NT2/D1 (cell line): ENCODE results near the gene KCNG4.

Experiments
- SUZ12 ChIP-seq: IDR thresholded peaks from 2 replicates; pipeline ENCODE4 v1.6.1; 2011; ENCODE audit not compliant: insufficient read length, insufficient read depth; ENCODE audit errors: extremely low read depth
- ZNF274 ChIP-seq: IDR thresholded peaks from 2 replicates; pipeline ENCODE4 v1.6.1; 2011; ENCODE audit warnings: mild to moderate bottlenecking, low read depth, low read length

- no peak for TF ChIP-seq SUZ12
- TF ChIP-seq ZNF274, result no peak
These were observed 26.6 kb upstream of the KCNG4 start for GRCh38 chr16:84266451-84266850.
